Breast epithelium (tissue), 4 donors: ENCODE data around the gene TCP11L2. TPM values are rescaled to one million over a fixed set of nuclear protein-coding genes. Genes with fewer than 3 reads are reported as not detected.

ENCODE experiments used
- DNase-seq, 2 donors: peaks; one replicate each; pipeline ENCODE4 v3.0.0-alpha.2; 2019; ENCODE audit warnings: low spot score in 2 of 2
- H3K27ac ChIP-seq, 2 donors: fragments of 200-600 bp; sonication (generic) in 1 of 2; one replicate each; pipeline ENCODE4 v1.5.1; 2016 to 2019; ENCODE audit warnings: mild to moderate bottlenecking in 1 of 2
- H3K27me3 ChIP-seq, 2 donors: fragments of 200-600 bp; sonication (generic) in 1 of 2; one replicate each; pipeline versions ENCODE4 v1.5.1 to v1.6.0; 2017 to 2019; ENCODE audit warnings: control low read depth in 1 of 2, mild to moderate bottlenecking in 1 of 2
- H3K36me3 ChIP-seq: fragments of 200-600 bp; one replicate; pipeline ENCODE4 v1.5.1; 2019
- H3K4me1 ChIP-seq, 2 donors: fragments of 200-600 bp; sonication (generic); one replicate each; pipeline ENCODE4 v1.5.1; 2016 to 2019; ENCODE audit warnings: control low read depth in 1 of 2
- H3K4me3 ChIP-seq, 3 donors: fragments of 200-600 bp; sonication (generic); 1 replicate in 2 of 3; 2 replicates in 1 of 3; pipeline ENCODE4 v1.5.1; 2016 to 2019; ENCODE audit warnings: mild to moderate bottlenecking in 3 of 3, moderate library complexity in 2 of 3
- H3K9me3 ChIP-seq, 2 donors: fragments of 200-600 bp; sonication (generic) in 1 of 2; one replicate each; pipeline ENCODE4 v1.5.1; 2016 to 2019; ENCODE audit warnings: control low read depth in 1 of 2
- POLR2A ChIP-seq: fragments of 450-650 bp; IDR thresholded peaks from one replicate; pipeline ENCODE4 v1.6.1; 2016; ENCODE audit warnings: antibody characterized with exemption, mild to moderate bottlenecking, moderate library complexity
- POLR2AphosphoS5 ChIP-seq, 3 donors: sonication (generic); formaldehyde crosslinking; IDR thresholded peaks; one replicate each; pipeline ENCODE4 v1.6.1; 2017; ENCODE audit warnings: antibody characterized with exemption in 3 of 3
- intact Hi-C: fragments of 100-400 bp; cut with DNase I; formaldehyde crosslinking; loops from one replicate; pipeline ENCODE4 v1.15.1; 2023; ENCODE audit warnings: low total_unique reads
- total RNA-seq, 3 donors: library from RNA; depleted of rRNA; stranded (reverse); fragments of >200 nt; gene quantifications; one replicate each; pipeline ENCODE4 v1.1.0, GENCODE V29; 2016
- TF ChIP-seq, protein P1 (sequence below), 3 donors: fragments of 450-650 bp; IDR thresholded peaks; one replicate each; pipeline ENCODE4 v1.5.1; 2016 to 2017; ENCODE audit warnings: antibody characterized with exemption in 3 of 3, mild to moderate bottlenecking in 3 of 3, moderate library complexity in 3 of 3

Gene TCP11L2
- total RNA-seq, 3 donors from 2014 or later: 31.2 to 53.7 (median 35.4) TPM

DNA sequence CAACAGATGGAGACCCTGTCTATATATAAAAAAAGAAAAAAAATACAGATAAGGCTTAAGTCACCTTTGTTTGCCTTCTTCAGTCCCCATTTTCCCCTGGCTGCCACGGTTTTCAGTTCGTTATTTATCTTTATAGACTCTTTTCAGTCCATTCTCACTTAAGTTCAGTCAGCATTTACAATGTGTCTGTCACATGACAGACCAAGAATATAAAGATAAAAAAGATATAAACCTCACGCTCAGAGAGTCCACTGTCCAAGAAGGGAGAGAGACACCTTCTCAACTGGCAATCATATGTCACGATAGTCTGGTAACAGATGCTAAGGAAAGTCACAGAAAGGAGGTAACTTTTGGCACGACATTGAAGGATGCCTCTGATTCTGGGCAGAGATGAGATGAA lies 41.6 kb downstream of the TCP11L2 start:
- intact Hi-C loops: loop anchor here (5.0 kb wide), 1 partner anchor 257 kb away; no protein-coding TSS in a partner anchor
- no peaks in the 10 kb centered on the region for H3K36me3 ChIP-seq
- H3K4me3 ChIP-seq: no peak overlapping the region

DNA sequence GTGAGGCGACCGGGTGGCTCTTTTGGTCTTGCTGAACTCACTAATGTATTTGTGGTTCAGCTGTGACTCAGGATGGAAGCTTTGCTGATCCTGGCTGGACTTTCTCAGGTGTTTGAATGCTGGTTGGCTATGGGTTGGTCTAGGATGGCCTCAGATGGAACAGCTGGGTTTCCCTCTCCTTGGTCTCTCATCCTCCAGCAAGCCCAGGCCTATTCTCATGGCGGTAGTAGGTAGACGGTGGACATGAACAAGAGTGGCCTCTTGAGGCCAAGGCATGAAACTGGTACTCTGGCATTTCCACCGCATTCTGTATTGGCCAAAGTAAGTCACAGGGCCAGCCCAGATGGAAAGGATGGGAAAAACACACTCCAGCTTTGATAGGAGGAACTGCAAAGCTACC lies 43.2 kb downstream of the TCP11L2 start:
- H3K36me3 ChIP-seq: no peaks in the 10 kb centered on the region

More for the DNA sequence above, 41.6 kb downstream of the TCP11L2 start:
- TF ChIP-seq POLR2A: no peak
- no peak for TF ChIP-seq POLR2AphosphoS5 (IDR thresholded peaks at IDR 0.05)
- TF ChIP-seq, protein P1, sequence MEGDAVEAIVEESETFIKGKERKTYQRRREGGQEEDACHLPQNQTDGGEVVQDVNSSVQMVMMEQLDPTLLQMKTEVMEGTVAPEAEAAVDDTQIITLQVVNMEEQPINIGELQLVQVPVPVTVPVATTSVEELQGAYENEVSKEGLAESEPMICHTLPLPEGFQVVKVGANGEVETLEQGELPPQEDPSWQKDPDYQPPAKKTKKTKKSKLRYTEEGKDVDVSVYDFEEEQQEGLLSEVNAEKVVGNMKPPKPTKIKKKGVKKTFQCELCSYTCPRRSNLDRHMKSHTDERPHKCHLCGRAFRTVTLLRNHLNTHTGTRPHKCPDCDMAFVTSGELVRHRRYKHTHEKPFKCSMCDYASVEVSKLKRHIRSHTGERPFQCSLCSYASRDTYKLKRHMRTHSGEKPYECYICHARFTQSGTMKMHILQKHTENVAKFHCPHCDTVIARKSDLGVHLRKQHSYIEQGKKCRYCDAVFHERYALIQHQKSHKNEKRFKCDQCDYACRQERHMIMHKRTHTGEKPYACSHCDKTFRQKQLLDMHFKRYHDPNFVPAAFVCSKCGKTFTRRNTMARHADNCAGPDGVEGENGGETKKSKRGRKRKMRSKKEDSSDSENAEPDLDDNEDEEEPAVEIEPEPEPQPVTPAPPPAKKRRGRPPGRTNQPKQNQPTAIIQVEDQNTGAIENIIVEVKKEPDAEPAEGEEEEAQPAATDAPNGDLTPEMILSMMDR (IDR thresholded peaks at IDR 0.05): no peak
- no peak for DNase-seq
- no peaks in the 10 kb centered on the region for H3K27me3 ChIP-seq
- peaks cover 5 to 13% of the 10 kb centered on the region in 2 donors for H3K4me1 ChIP-seq
- H3K27ac ChIP-seq: peak overlapping the region in 1 of 2 donors; percentile 46
- no peaks in the 10 kb centered on the region for H3K9me3 ChIP-seq

DNA sequence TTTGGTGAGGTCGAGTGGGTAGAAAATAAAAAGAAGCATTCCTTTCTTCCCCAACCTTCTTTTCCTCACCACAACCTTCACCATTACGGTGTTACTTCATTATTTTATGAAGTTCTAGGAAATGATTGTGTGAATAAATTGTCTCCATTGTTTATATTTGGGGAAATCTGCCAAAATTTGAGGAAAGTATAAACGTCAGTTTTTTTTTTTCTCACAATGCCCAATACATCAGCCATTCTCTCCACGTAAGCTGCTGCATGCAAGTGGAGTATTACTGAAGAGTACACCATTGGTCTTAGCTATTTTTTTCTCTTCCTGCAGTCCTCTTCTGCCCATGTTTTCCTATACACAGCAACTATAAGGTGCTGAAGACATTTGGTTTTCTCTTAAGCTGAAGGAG lies 45.9 kb downstream of the TCP11L2 start:
- Histone ChIP-seq H3K27me3 (no peaks in the 10 kb centered on the region), H3K9me3 (no peaks in the 10 kb centered on the region), H3K27ac (no peak overlapping the region), H3K36me3 (no peaks in the 10 kb centered on the region), H3K4me1 (peaks cover 0 to 2% of the 10 kb centered on the region in 2 donors), H3K4me3 (no peak overlapping the region)
- DNase-seq: no peak
- TF ChIP-seq, protein P1 (IDR thresholded peaks at IDR 0.05): no peak
- TF ChIP-seq POLR2A (no peak), POLR2AphosphoS5 (IDR thresholded peaks at IDR 0.05) (no peak)
- intact Hi-C loops: no loop called here

More for the DNA sequence above, 43.2 kb downstream of the TCP11L2 start:
- H3K9me3 ChIP-seq: no peaks in the 10 kb centered on the region
- DNase-seq: no peak
- TF ChIP-seq POLR2AphosphoS5 (IDR thresholded peaks at IDR 0.05) (peak in 1 of 3 donors; percentile 11), POLR2A (no peak)
- TF ChIP-seq, protein P1 (IDR thresholded peaks at IDR 0.05): peak in 2 of 3 donors; percentile 24 to 57
- intact Hi-C loops: no loop called here
- H3K4me3 ChIP-seq: no peak overlapping the region
- no peaks in the 10 kb centered on the region for H3K27me3 ChIP-seq
- peaks cover 5 to 13% of the 10 kb centered on the region in 2 donors for H3K4me1 ChIP-seq
- H3K27ac ChIP-seq: no peak overlapping the region

DNA sequence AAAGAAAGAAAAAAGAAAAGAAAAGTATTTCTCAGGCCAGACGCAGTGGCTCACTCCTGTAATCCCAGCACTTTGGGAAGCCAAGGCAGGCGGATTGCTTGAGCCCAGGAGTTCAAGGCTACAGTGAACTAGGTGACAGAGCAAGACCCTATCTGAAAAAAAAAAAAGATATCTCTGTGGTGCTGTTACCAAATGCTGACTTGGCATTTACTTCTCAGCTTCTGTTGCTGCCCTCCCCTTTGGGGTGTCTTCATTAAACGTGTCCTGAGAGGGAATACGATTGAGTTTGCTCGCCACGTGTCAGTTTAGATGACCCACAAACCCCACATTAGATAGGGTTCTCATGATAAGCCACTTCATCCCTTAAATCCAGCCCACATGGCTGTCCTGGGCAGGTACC lies 50.6 kb downstream of the TCP11L2 start:
- intact Hi-C loops: no loop called here
- H3K4me1 ChIP-seq: no peaks in the 10 kb centered on the region
- H3K4me3 ChIP-seq: no peak overlapping the region
- TF ChIP-seq, protein P1 (IDR thresholded peaks at IDR 0.05): no peak
- no peak for TF ChIP-seq POLR2A
- no peak for TF ChIP-seq POLR2AphosphoS5 (IDR thresholded peaks at IDR 0.05)
- H3K9me3 ChIP-seq: no peaks in the 10 kb centered on the region
- H3K36me3 ChIP-seq: no peaks in the 10 kb centered on the region
- H3K27me3 ChIP-seq: no peaks in the 10 kb centered on the region
- no peak for DNase-seq
- H3K27ac ChIP-seq: no peak overlapping the region

DNA sequence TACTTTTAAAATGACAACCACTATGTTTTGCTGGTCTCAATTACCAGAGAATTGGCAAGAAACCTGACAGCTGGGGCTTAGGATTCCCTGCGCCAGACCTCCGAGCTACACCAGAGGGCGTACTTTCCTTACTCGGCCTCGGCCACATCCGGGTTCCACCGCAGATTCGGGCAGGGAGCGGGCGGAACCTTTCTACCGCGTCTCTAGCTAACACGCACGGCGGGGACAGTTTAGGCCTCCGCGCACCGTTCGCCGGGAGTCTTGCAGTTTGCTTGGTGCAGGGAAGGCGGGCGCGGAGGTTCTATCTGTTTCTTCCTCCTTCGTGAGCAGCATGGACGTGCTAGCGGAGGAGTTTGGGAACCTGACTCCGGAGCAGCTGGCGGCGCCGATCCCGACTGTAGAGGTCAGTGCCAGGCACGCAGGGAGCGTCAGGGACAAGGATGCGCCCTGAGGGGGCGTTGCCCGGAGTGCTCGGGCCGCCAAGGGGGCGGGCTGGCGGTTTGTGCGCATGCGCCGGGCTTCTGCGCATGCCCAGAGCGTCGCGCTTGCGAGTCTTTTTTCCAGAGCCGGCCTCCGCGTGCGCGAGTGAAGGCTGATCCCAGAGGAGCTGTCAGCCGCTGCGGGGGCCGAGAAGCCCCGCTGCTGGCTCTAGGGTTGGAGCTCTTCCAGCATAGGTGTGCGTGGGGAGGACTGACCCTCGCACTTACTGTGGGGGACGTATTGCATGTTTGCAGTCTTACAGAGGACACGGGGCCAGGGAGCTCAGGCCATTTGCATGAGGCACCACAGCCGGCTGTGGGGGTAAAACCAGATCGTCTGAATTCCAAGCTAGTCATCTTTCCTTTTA lies 55.2 kb downstream of the TCP11L2 start, which contains the start of gene POLR3B:
TSS of gene POLR3B (plus strand) at position 200 of the 847 bp plus-strand sequence. CDS start at position 332, 132 bp downstream.
- peaks cover 0 to 5% of the 10 kb centered on the region in 2 donors for H3K4me1 ChIP-seq
- TF ChIP-seq, protein P1 (IDR thresholded peaks at IDR 0.05): peak; percentile 68 to 87 (median 83)
- peak; percentile 32 for TF ChIP-seq POLR2A
- peak; percentile 78 to 88 (median 87) for TF ChIP-seq POLR2AphosphoS5 (IDR thresholded peaks at IDR 0.05)
- H3K9me3 ChIP-seq: no peaks in the 10 kb centered on the region
- H3K27me3 ChIP-seq: no peaks in the 10 kb centered on the region
- intact Hi-C loops: no loop called here
- H3K27ac ChIP-seq: peak within 1 kb of the TSS; percentile 79 to 92
- peak; percentile 92 to 95 for DNase-seq
- H3K36me3 ChIP-seq: no peaks in the 10 kb centered on the region
- peak within 1 kb of the TSS; percentile 66 to 79 (median 73) for H3K4me3 ChIP-seq
